ENCODE measurements around the gene MYL5.
"Not testable (repeated sequence)": the region's sequence is repeated elsewhere in the genome, so short reads cannot be mapped to it uniquely, and the experiment has no call there.

MYL5 gene

DNA sequence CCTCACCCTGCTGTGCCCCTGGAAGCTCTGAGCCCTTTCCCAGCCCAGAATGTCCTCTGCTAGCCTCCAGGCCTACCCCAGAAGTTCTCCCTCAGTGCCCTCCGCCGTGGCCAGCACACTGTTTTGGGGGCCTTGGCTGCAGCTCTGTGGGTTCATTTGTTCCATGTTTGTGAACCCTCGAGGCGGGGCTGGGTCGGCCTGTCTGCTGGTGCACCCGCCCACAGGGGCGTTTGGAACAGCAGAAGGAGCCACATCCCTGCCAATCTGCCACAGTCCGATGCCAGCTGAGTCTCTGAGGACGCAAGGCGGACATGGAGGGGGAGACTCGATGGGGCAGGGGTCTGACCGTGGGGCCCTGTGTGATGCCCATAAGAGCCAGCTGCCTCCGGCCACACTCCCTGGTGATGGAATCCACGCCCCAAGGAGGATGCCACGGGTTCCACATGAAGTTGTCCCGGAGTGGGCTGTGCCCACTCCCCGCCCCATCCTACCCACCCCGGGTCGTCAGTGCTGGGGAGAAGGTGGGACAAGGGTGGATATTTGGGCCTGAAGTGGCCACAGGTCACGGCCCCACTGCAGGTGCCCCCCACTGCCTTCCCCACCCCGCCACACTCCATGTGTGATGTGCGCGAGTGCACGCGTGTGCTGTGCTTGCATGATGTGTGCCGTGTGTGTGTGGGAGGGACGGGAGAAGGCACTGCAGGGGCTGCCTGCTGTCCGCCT lies 7.4 kb upstream of the MYL5 start:
- Histone ChIP-seq H3K36me3 (ENCODE audit: insufficient read depth, low read length) (peaks cover 24% of the 10 kb centered on the region), H3K9ac (ENCODE audit: low read depth, low read length) (no peak overlapping the region), H3K4me2 (ENCODE audit: insufficient read depth, low read length) (no peak overlapping the region), H3K9me3 (ENCODE audit: insufficient read depth, low read length, severe bottlenecking) (no peaks in the 10 kb centered on the region), H2AFZ (ENCODE audit: low read depth, low read length) (no peak overlapping the region), H4K20me1 (ENCODE audit: insufficient read depth, low read length) (no peaks in the 10 kb centered on the region; the same call in 1 of the 2 replicates), H3K27me3 (ENCODE audit: insufficient read depth, low read length, poor library complexity) (no peaks in the 10 kb centered on the region), H3K4me1 (ENCODE audit: insufficient read depth, low read length) (peaks cover 31% of the 10 kb centered on the region), H3K4me3 (ENCODE audit: low read depth in 1 of 2, low read length in 2 of 2) (no peak overlapping the region), H3K79me2 (ENCODE audit: insufficient read depth, low read length) (peaks cover 33% of the 10 kb centered on the region), H3K27ac (ENCODE audit: low read length) (no peak overlapping the region)
- ATAC-seq (ENCODE audit: insufficient read depth, low read depth) (no peak), DNase-seq (no peak)
- no peak for TF ChIP-seq EZH2 (IDR thresholded peaks at IDR 0.05; ENCODE audit: borderline replicate concordance, low read depth, low read length, severe bottlenecking)
- TF ChIP-seq, protein P1, sequence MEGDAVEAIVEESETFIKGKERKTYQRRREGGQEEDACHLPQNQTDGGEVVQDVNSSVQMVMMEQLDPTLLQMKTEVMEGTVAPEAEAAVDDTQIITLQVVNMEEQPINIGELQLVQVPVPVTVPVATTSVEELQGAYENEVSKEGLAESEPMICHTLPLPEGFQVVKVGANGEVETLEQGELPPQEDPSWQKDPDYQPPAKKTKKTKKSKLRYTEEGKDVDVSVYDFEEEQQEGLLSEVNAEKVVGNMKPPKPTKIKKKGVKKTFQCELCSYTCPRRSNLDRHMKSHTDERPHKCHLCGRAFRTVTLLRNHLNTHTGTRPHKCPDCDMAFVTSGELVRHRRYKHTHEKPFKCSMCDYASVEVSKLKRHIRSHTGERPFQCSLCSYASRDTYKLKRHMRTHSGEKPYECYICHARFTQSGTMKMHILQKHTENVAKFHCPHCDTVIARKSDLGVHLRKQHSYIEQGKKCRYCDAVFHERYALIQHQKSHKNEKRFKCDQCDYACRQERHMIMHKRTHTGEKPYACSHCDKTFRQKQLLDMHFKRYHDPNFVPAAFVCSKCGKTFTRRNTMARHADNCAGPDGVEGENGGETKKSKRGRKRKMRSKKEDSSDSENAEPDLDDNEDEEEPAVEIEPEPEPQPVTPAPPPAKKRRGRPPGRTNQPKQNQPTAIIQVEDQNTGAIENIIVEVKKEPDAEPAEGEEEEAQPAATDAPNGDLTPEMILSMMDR (IDR thresholded peaks at IDR 0.05; ENCODE audit: borderline replicate concordance, extremely low read depth, low read length, poor library complexity, severe bottlenecking) = no peak

GRCh38 chr4:667545-667925 lies 6.8 kb upstream of the MYL5 start:
- Histone ChIP-seq H3K27ac (ENCODE audit: low read length) (no peak overlapping the region), H3K9me3 (ENCODE audit: insufficient read depth, low read length, severe bottlenecking) (no peaks in the 10 kb centered on the region), H3K4me3 (ENCODE audit: low read depth in 1 of 2, low read length in 2 of 2) (no peak overlapping the region), H3K4me1 (ENCODE audit: insufficient read depth, low read length) (peaks cover 29% of the 10 kb centered on the region), H3K79me2 (ENCODE audit: insufficient read depth, low read length) (peaks cover 33% of the 10 kb centered on the region), H2AFZ (ENCODE audit: low read depth, low read length) (no peak overlapping the region), H3K9ac (ENCODE audit: low read depth, low read length) (no peak overlapping the region), H4K20me1 (ENCODE audit: insufficient read depth, low read length) (no peaks in the 10 kb centered on the region; the same call in 1 of the 2 replicates), H3K4me2 (ENCODE audit: insufficient read depth, low read length) (no peak overlapping the region), H3K27me3 (ENCODE audit: insufficient read depth, low read length, poor library complexity) (no peaks in the 10 kb centered on the region), H3K36me3 (ENCODE audit: insufficient read depth, low read length) (peaks cover 24% of the 10 kb centered on the region)
- ATAC-seq (ENCODE audit: insufficient read depth, low read depth) = no peak
- no peak for DNase-seq
- TF ChIP-seq, protein P1 (IDR thresholded peaks at IDR 0.05; ENCODE audit: borderline replicate concordance, extremely low read depth, low read length, poor library complexity, severe bottlenecking) = no peak
- no peak for TF ChIP-seq EZH2 (IDR thresholded peaks at IDR 0.05; ENCODE audit: borderline replicate concordance, low read depth, low read length, severe bottlenecking)

DNA sequence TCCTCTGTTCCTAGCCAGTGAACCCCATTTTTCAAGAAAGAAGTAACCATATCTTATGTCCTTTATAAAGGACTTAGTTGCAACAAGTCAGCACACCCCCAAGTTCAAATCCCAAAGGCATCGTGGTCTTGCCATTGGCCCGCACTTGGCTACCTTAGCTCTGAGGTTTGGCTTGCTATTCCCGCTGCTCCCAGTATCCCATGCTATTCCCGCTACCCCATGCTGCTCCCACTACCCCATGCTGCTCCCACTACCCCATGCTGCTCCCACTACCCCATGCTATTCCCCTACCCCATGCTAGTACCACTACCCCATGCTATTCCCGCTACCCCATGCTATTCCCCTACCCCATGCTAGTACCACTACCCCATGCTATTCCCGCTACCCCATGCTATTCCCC lies 6.1 kb upstream of the MYL5 start:
- H3K4me3 ChIP-seq (ENCODE audit: low read depth in 1 of 2, low read length in 2 of 2); H3K27me3 ChIP-seq (ENCODE audit: insufficient read depth, low read length, poor library complexity); H4K20me1 ChIP-seq (ENCODE audit: insufficient read depth, low read length); H3K9me3 ChIP-seq (ENCODE audit: insufficient read depth, low read length, severe bottlenecking); ATAC-seq (ENCODE audit: insufficient read depth, low read depth); H3K9ac ChIP-seq (ENCODE audit: low read depth, low read length); H3K27ac ChIP-seq (ENCODE audit: low read length); H3K4me2 ChIP-seq (ENCODE audit: insufficient read depth, low read length); DNase-seq; H2AFZ ChIP-seq (ENCODE audit: low read depth, low read length): not testable (repeated sequence)
- Histone ChIP-seq H3K79me2 (ENCODE audit: insufficient read depth, low read length) (peaks cover 34% of the 10 kb centered on the region), H3K4me1 (ENCODE audit: insufficient read depth, low read length) (peaks cover 29% of the 10 kb centered on the region), H3K36me3 (ENCODE audit: insufficient read depth, low read length) (peaks cover 30% of the 10 kb centered on the region)

- not testable (repeated sequence) for H4K20me1 ChIP-seq (ENCODE audit: insufficient read depth, low read length); H2AFZ ChIP-seq (ENCODE audit: low read depth, low read length); H3K27me3 ChIP-seq (ENCODE audit: insufficient read depth, low read length, poor library complexity); H3K4me3 ChIP-seq (ENCODE audit: low read depth in 1 of 2, low read length in 2 of 2); ATAC-seq (ENCODE audit: insufficient read depth, low read depth); DNase-seq; H3K9me3 ChIP-seq (ENCODE audit: insufficient read depth, low read length, severe bottlenecking); H3K4me2 ChIP-seq (ENCODE audit: insufficient read depth, low read length); H3K9ac ChIP-seq (ENCODE audit: low read depth, low read length); H3K27ac ChIP-seq (ENCODE audit: low read length)
- Histone ChIP-seq H3K36me3 (ENCODE audit: insufficient read depth, low read length) (peaks cover 32% of the 10 kb centered on the region), H3K79me2 (ENCODE audit: insufficient read depth, low read length) (peaks cover 29% of the 10 kb centered on the region), H3K4me1 (ENCODE audit: insufficient read depth, low read length) (peaks cover 23% of the 10 kb centered on the region)
These were observed 4.4 kb upstream of the MYL5 start for GRCh38 chr4:669806-670559.
